Stimulated activated CD4-positive, alpha-beta T cell treated with anti-CD3 and anti-CD28 coated beads, Interleukin-2, amount 100 ng/mL, for 4 hours (primary cell): ENCODE results near the gene HSPH1.

Experiments used
- DNase-seq: peaks from one replicate; pipeline ENCODE4 v3.0.0-alpha.2; 2020; ENCODE audit warnings: low read depth

HSPH1 gene

DNA sequence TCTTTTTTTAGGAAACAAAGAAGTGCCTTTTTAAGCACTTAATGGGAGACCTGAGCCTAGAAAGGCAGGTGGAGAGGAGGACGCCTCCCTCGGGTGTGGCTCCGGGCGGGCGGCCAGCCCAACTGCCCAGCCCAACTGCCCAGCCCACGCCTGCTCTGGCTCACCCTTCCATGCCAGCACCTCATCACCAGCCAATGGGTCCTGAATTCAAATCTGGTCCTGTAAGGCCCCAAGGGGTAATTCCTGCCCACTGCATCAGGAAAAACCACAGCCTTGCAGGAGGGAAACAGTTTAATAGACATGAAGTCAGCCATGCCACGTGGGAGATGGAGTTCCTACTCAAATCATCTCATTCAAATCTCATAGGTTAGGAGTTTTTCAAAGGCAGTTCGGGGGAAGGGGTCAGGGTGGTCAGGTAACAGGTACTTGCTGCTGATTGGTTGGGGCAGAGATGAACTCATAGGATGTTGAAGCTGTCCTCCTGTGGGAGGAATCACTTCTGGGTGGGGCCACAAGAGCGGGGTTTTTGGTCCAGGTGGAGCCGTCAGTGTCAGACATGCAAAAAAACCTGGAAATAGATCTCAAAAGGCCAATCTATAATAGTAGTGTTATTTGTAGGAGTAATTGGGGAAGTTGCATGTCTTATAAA lies 64.9 kb downstream of the HSPH1 start:
- DNase-seq, result no peak

DNA sequence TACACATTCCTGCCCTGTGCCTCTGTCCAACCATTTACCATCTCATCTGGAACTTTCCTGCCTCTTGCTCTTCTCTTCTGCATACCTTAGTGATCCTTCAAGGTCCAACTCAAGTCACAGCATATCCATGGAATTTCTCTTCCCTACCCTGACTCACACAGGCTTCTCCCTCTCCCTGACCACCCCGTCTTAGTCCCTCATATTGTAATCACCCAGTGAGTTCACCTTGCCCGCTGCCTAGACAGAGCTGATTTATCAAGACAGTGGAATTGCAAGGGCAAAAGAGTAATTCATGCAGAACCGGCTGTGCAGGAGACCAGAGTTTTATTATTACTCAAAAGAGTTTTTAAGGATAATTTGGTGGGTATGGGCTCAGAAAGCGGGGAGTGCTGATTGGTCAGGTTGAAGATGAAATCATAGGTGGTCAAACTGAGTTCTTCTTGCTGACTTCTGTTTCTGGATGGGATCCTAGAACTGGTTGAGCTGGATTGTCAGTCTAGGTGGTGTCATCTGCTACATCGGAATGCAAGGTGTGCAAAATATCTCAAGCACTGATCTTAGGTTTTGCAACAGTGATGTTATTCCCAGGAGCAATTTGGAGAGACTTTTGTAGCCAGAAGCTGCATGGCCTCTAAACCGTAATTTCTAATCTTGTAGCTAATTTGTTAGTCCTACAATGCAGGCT lies 67.2 kb downstream of the HSPH1 start:
- DNase-seq, result no peak

DNA sequence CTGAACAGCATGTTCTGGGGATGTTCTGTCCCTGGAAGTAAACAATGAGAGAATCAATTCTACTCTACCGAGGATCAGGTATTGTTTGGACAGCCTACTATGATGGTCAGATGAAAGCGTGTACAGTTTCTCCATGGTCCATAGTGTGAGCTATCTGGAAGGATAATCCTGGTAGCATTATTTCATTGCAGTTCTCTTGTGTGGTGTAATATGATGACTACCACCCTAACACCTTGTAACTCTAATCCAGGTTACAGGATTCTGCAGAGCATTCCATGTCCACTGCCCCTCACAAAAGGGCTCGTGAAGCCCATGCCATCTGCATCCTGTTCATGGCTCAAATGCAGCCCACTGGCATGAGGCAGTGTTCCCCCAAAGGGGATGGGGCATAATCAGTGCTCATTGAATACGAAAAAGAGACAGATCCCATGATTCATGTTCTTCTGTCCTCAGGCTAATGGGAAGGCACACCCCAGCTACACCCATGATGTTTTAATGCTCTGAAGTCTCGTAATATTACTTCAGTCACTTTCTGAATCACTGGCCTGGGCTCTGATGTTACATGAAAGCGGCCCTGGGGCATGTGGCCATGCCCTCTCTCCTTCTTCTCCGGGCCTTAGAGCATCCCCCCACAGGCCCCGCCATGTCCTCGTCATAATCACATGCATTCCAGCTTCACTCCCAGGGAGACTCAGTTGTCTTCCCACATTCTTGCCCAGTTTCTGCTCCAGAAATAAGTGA lies 68.4 kb downstream of the HSPH1 start:
- DNase-seq, result no peak

DNA sequence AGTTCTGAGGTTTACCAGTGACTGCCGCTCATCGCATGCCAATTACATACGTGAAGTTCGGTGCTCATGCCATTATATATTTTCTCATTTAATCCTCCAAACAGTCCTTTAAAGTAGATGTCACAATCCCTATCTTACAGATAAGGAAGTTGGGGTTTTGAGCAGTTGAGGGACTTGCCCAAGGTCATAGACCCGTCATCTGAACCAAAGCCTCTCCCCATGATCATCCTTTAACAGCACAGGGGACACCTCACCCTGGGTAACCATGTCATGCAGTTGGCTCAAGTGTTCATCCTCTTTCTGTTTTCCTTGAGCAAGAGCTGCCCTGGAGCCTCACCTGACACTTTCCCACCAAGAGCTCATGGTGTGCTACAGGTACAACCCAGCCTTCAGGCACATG lies 69.1 kb downstream of the HSPH1 start:
- DNase-seq, result no peak

DNA sequence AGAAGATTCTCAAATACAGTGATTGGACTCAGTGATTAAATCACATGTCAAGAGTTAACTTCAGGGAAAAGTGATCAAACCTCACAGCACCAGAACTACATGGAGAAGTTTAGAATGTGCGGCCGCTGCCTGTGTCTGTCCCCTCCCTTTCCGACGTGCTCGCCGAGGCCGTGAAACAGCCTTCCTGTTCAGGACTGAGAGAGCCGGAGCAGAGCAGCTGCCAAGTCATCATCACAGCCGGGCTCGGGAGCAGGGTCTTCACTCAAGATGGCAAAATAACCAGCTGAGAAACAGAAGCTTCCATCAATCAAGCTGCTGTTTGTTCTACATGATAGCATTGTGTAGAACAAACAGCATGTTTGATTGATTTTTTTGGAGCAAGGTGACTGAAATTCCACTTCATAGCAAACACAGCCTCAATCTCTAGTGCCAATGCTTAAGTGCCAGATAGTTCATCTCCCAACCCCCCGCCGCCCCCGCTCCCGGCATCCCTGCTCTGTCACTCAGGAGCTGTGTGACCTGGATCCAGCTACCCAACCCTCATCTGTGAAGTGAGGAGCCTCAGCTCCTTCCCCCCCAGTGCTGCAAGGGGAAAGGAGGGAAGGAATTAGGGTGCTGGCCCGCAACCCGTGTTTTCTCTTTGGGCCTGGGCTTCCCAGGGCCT lies 70.6 kb downstream of the HSPH1 start:
- no peak for DNase-seq

DNA sequence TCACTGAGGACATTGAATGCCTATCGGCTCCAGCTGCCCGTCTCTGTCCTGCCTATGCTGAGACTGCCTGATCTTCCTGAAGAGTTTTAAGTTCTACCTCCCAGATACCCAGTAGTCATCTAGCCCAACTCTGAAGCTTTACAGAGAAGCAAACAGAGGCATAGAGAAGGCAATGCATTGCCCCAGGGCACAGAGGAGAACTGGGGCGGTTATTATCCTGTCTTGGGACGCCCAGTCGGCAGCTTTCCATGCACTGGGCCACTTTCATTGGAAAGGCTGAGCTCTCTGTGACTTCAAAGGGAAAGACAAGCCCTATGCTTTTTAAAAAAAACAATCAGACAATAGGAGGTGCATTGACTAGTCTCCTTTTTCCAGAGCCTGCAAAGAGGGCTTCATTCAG lies 71.6 kb downstream of the HSPH1 start:
- DNase-seq, result no peak

DNA sequence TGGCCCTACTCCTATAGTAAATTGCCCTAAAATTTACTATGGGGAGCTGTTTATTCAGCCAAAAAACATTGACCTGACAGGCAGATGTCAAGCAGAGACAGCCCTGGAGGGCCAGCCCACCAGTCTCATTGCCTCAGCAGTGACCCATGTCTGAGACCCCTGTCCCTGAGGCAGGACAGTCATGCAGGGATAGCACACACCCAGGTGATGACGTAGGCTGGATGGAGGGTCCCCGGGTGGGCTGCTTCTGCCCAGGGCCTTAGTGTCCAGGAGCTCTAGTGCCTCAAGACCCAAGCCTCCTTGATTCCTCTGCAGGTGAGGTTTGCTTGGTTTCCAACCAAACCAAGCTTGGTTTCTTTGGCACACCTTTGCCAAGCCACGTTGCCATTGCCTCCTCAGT lies 72.1 kb downstream of the HSPH1 start:
- DNase-seq, result no peak

DNA sequence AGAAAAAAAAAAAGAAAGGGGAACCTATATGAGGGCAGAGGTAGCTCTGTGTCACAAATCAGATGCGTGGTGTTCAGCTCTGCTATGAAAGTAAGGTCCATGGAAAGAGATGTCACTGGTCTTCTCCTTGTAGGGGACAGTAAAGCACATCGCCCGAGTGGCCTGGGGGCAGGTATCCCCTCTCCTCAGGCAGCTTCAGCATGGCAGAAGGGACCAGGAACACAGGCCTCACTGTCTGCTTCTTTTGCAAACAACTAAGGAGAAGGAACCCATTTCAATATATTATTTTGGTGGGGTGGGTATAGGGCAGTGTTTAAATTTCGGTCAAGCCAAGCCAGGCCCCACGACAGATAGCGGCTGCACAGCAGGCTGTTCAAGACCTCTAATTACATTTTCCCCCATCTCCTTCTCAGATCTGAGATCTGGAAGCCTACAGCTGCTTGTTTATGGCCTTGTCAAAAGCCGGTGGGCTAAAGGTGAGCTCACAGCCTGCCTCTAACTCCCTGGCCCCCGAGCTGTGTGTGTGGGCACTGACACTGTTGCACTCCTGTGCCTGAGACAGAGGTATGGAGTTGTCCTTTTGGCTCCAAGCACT lies 72.8 kb downstream of the HSPH1 start:
- DNase-seq, result no peak
